HG03095 (cell line): Measurements from ENCODE around the gene ATPAF1.
A peak's percentile ranks its signal among the peaks of the same experiment; 100 is the strongest.

ENCODE experiments used
- ATAC-seq: cut with Tn5 transposase; IDR thresholded peaks from one replicate; pipeline ENCODE4 v1.9.1; 2021; ENCODE audit warnings: moderate library complexity; ENCODE audit not compliant: unreplicated experiment

The ATPAF1 gene

GRCh38 chr1:46616277-46617107 lies 51.7 kb downstream of the ATPAF1 start, which contains the start of gene MOB3C:
TSS of gene MOB3C (minus strand) at chr1:46616811. CDS start at chr1:46613321, 3,490 bp downstream.
- peak; percentile 68 for ATAC-seq

GRCh38 chr1:46615735-46616134 lies 52.4 kb downstream of the ATPAF1 start:
- ATAC-seq: no peak

GRCh38 chr1:46615088-46615487 lies 53.1 kb downstream of the ATPAF1 start:
- ATAC-seq: no peak

GRCh38 chr1:46614604-46614984 lies 53.6 kb downstream of the ATPAF1 start:
- ATAC-seq: no peak

- ATAC-seq: peak; percentile 44
These were observed 54.2 kb downstream of the ATPAF1 start for GRCh38 chr1:46613661-46614603.

GRCh38 chr1:46612937-46613660 lies 55.1 kb downstream of the ATPAF1 start:
- ATAC-seq: no peak

GRCh38 chr1:46611691-46612221 lies 56.4 kb downstream of the ATPAF1 start:
- no peak for ATAC-seq

GRCh38 chr1:46607345-46608130 lies 60.6 kb downstream of the ATPAF1 start:
- ATAC-seq: no peak

GRCh38 chr1:46606255-46606965 lies 61.8 kb downstream of the ATPAF1 start:
- ATAC-seq: no peak

GRCh38 chr1:46605232-46605631 lies 62.9 kb downstream of the ATPAF1 start:
- ATAC-seq: no peak

GRCh38 chr1:46603858-46604549 lies 64.2 kb downstream of the ATPAF1 start, which contains the start of gene MKNK1:
TSS of gene MKNK1 (minus strand) at chr1:46604268. CDS start at chr1:46583327, 20,941 bp downstream.
- peak; percentile 90 for ATAC-seq

GRCh38 chr1:46603481-46603857 lies 64.7 kb downstream of the ATPAF1 start:
- no peak for ATAC-seq

- ATAC-seq: no peak
These were observed 66.7 kb downstream of the ATPAF1 start for GRCh38 chr1:46601257-46602007.

- no peak for ATAC-seq
These were observed 68.8 kb downstream of the ATPAF1 start for GRCh38 chr1:46599059-46599970.

- no peak for ATAC-seq
These were observed 71.3 kb downstream of the ATPAF1 start for GRCh38 chr1:46596846-46597245.

GRCh38 chr1:46596036-46596435 lies 72.1 kb downstream of the ATPAF1 start:
- ATAC-seq: no peak

GRCh38 chr1:46595127-46595526 lies 73.0 kb downstream of the ATPAF1 start:
- ATAC-seq: no peak
